GM21576 (cell line): ENCODE measurements around the gene STPG2.

ENCODE experiments used
- ATAC-seq: cut with Tn5 transposase; IDR thresholded peaks from one replicate; pipeline ENCODE4 v1.9.1; 2021; ENCODE audit warnings: mild to moderate bottlenecking, moderate library complexity; ENCODE audit not compliant: unreplicated experiment

The STPG2 gene

DNA sequence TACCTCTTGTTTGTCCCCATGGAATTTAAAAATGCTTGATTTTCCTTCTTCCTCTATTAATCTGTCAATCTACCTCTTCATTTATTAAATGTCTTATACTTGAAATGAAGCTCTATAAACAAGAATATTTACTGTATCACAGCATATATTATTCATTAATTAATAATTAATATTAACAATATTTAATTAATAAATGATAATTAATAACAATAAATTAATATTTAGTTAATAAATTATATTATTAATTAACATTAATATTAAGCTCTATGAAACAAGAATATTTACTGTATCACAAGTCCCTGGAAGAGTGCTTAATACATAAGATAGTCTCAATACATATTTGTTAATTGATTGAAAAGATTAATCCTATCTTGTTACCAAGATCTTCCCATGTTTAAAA lies 306.6 kb downstream of the STPG2 start:
- ATAC-seq, result no peak

DNA sequence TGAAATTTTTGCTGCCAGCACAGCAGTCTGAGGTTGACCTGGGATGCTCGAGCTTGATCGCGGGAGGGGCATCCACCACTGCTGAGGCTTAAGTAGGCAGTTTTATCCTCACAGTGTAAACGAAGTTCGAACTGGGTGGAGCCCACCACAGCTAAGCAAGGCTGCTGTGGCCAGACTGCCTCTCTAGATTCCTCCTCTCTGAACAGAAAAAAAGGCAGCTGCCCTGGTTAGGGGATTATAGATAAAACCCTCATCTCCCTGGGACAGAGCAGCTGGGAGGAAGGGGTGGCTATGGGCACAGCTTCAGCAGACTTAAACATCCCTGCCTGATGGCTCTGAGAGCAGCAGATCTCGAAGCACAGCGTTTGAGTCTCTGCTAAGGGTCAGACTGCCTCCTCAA lies 314.6 kb downstream of the STPG2 start:
- no peak for ATAC-seq

DNA sequence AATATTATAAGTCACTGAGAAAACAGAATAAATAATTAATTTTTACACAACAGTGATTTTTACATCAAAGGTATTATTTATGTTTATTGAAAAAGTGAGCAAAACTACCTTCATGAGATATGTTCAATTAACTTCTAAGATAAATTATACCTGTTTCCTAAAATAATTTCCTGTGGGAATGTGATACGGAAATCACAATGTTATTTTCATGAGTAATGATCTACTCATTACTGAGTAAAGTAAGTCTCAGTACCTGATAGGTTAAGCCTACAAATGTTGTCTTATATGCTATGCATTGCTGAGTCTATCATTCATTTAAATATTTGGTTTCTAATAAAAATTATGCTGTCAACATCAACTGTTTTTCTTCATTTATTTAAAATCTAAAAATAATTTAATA lies 324.0 kb downstream of the STPG2 start:
- no peak for ATAC-seq

DNA sequence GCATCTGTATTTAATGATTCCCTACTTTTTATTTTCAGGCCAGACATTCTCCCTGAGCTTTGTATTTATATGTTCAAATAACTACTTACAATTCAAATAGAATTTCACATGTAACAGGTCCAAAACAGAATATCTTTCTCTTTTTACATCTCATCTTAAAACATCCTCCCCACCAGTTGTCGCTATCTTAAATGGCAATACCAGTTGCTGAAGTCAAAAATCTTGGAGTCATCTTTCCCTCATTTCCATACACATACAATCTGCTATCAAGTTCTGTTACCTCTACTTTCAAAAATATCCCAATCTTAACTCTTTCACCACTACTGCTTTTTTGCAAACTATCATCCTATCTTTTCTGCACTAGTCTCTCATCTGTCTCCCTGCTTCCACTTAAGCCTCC lies 330.5 kb downstream of the STPG2 start:
- no peak for ATAC-seq

DNA sequence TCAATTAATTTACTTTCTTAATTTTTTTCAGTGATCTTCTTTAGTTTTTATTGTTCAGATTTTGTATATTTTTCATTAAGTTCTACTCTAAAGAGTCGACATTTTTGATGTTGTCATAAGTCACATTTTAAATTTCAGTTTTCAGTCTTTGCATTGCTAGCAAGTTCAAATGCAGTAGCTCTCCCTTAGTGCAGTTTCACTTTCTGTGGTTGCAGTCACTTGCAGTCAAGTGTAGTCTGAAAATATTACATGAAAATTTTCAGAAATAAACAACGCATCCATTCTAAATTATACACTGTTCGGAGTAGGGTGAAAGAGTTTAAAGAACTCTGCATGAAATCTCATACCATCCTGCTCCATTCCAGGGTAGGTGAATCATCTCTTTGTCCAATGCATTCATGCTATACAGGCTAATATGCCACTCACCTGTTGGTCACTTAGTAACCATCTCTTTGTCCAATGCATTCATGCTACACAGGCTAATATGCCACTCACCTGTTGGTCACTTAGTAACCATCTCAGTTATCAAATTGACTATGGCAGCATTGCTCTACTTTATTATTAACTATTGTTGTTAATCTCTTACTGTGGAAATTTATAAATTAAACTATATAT lies 356.9 kb downstream of the STPG2 start:
- ATAC-seq, result no peak

DNA sequence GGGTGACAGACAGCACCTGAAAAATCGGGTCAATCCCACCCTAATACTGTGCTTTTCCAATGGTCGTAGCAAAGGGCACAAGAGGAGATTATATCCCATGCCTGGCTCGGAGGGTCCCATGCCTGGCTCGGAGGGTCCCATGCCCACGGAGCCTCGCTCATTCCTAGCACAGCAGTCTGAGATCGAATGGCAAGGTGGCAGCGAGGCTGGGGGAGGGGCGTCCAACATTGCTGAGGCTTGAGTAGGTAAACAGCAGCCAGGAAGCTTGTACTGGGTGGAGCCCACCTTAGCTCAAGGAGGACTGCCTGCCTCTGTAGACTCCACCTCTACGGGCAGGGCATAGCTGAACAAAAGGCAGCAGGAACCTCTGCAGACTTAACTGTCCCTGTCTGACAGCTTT lies 365.1 kb downstream of the STPG2 start:
- ATAC-seq, result no peak

DNA sequence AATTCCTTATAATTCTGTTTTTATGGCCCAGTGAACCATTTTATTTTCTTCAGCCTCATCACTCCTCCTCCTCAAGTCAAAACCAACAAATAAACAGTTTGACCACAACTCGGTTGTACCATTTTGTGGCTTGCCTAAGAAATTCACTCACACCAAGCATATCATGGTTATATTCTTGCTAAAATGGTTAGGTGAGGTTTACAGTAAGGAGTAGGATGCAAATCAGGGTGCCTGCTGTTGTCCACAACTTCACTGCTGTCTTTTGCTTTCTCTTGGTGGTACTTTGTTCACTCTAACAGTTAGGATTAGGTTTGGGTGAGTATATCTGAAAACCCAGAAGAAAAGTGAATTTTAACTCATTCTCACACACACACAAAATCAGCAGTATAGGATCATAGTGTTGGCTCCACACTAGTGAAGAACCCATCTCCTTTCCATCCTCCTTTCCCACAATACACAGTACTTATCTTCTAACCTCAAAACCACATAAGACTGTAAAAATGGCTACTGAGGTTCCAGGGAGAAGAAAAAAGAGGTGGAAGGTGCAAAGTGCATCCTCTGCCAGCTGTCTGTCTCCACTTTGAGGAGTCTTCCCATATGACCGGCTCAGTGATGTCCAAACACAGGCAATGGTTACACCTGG lies 368.8 kb downstream of the STPG2 start:
- ATAC-seq, result no peak

DNA sequence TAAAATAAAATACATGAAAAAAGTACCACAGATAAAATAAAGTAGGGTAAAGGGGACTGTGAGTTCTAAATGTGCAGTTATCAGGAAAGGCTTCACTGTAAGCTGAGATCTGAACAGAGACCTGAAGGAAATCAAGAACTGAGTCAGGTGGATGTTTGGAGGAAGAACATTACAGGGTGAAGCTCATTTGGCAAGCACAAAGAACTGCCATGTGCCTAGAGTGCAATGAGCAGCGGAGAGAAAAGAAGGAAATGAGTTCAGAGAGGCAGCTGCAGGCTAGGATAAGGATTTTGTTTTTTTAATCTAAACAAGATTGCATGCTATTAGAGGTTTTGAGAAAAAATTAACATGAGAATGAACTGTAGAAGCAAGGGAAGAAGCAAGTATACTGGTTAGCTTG lies 373.1 kb downstream of the STPG2 start:
- ATAC-seq, result no peak

DNA sequence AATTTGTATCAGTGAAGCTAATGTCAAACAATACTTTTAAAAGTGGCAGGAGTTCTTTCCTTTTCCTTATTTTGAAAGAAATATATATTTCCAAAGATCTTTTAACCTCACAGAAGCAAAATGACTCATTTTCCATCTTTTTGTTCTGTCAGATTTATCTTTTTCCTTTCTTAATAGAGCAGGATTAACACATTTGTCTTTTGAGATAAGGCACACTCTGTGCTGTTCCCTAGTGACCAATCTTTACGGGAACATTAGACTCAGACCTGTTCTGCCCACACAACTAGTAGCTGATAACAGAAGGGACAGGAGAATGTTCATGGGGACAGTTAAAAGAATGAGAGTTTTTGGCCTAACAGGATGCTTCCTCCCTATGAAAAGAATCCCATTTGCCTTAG lies 381.2 kb downstream of the STPG2 start:
- no peak for ATAC-seq

DNA sequence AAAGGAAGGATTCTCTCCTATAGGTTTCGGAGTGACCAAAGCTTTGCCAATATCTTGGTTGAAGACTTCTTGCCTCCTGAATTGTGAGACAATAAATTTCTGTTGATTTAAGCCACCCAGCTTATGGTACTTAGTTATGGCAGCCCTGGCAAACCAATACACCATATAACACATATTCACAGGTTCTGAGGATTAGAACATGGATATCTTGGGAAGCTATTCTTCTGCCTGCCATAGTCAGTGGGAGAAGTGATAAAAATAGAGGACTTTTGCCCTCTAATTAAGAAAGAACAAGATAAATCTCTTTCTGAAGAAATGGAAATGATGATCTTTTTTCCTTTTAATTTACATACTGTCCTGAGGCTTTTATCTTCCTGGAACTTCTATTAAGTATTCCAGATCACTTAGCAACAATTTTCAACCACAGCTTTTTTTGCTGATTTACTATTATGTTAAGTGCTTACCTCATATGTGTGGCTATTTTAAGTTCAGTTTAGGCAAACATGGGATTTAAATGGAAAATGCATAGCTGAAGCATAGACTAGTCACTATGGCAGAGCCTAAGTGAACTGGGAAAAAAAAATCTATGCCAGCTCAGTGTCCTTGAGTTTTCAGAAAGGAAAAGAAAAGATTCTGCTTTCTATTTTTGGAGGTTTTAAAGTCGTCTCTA lies 381.7 kb downstream of the STPG2 start:
- ATAC-seq, result no peak

DNA sequence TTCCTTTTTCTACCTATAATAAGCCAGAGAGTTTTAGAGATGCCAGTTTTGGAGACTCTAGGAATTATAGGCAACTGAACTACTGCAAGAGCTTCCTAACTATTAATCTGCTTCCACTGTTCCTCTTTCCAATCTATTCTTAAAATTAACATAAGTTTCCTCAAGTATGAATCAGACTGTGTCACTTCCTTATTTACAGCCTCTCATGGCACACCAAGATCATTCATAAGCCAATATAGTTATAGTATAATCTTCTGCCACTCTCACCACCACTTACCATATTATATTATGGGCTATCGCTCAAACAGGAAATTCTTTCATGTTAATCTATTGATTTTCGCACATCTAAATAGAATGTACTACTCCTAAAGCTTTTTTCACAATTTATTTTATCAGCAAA lies 383.5 kb downstream of the STPG2 start:
- ATAC-seq, result no peak

DNA sequence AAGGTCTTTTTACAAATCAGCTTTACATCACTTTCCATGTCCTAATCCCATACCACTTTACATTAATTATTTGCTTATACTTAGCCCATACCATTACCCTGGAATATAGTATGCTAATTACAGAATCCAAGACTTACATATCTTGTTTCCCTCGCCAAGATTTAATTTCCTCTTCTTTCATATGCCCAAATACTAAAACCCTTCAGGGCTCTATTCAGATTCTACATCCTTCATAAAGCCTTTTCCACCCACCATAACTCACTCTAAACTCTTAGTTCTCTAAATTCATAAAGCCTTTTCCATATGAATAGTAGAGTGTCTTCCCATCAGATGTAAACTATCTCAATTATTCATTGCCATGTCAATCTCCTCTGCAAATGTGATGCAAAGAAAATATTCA lies 390.7 kb downstream of the STPG2 start:
- ATAC-seq, result no peak

DNA sequence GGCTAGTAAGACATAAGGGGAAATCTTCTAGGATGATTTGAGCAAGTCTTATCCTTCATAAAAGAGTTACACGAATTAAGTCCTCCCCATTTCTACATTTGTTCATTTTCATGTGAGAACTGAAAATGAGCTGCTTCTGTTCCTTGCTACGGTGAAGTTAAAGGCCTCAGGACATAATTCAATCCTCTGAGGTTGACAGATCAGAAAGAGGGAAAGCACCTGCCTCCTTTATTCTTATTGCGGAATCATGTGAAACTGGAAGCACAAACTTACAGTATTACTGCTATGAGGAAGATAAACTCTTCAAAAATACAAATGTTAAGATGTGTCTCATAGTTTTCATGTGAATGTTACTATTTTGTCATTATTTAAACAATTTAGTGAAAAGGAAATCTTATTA lies 395.3 kb downstream of the STPG2 start:
- no peak for ATAC-seq

DNA sequence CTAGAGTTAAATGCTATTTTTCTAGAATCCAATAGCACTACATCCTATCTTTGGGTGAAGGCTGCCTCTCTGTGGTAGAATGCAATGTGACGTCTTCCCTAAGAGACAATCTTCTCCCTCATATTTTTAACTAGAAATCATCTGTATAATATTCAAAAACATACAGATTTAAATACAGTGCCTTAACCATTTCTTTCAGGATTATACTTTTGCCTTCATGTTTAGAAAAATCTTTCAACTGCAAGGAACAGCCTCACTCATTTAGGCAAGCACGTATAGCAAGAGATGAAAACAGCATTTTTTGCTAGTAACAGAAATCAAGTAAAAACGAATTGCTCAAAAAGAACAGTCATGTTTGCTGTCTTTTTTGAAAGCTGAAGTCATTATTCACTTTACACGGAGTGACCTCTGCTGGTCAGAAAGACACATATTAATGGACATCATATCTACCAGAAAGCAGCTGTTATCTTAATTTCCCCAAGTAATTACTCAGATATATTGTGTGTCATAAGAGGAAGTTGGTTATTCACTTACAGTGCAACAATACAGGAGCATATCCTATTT lies 422.3 kb downstream of the STPG2 start:
- ATAC-seq, result no peak

DNA sequence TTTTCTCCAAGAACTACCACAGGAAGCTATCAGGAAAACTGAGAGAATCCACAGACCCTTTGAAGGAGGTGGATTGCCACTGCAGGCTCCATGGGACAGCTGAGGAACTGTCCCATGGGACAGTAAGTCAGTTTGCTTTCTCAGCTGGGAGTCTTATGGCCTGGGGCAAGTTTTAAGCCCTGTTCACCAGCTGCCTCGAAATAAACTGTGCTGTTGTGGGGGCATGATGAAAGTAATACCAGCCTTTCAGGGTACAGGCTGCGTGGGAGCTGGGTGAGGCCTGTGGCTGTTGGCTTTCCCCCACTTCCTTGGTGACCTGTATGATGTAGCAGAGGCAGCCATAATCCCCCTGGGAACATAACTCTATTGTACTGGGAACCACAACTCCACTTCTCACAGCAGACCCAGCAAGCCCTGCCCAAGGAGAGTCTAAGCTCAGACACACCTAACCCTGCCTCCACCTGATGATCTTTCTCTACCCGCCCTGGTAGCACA lies 452.1 kb downstream of the STPG2 start:
- ATAC-seq, result no peak

DNA sequence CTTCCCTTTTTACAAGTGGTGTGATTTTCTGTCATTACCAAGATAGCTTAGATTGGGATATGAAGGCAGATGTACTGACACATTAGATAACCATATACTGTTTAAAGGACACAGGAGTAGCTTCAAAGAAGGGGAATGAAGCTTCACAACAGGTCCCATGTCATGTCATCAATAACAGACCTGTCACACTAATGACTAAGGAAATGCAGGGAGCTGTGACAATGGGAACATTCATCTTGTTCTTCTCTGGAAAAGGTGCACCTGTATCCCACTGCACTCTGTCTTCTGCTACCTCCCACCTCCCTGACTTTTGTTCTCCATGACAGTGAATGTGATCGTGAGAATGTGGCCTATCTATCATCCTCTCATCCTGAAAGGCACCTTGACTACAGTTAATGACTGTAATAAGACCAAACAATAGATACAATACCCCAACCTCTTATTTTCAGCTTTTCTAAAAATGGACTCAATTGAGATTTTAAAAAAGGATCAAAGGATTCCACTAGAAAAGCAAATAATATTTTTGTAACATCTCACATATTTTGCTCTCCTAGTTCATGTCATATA lies 472.5 kb downstream of the STPG2 start:
- ATAC-seq, result no peak

DNA sequence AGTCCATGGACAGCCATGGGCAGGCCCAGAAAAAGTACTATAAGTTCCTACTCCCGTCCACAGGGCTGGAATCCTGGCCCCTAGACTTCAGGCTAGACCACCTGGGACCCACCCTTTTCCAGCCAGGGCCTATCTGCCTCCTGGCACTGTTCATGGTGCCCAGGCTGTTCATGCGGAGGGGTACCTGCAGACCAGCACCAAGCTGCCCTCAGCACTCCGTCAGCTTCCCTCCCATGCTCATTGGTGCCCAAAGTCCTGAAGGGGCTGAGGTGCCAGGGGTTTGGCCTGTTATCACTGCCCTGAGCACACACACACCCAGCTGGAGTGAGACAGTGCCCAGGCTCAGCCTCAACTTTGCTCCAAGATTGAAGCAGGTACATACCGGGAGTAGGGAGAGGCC lies 477.7 kb downstream of the STPG2 start:
- ATAC-seq, result no peak

DNA sequence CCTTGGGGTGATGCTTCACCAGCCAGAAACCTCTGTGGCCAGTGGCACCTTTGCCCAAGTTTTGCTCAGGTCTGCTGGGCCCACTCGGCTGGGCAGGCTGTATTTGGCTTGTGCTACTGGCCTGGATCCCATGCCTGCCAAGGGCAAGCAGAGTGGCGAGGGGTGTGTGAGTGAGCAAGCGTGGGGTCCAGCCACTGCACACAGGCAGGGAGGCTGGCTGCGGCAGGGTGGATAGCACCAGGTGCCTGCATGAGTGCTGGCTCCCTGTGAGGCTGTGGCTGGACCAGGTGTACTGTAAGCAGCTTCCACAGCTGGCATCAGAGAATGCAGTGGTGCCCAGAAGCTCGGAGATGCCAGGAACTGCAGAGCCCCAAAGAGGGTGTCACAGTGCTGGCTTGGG lies 478.5 kb downstream of the STPG2 start:
- ATAC-seq, result no peak

DNA sequence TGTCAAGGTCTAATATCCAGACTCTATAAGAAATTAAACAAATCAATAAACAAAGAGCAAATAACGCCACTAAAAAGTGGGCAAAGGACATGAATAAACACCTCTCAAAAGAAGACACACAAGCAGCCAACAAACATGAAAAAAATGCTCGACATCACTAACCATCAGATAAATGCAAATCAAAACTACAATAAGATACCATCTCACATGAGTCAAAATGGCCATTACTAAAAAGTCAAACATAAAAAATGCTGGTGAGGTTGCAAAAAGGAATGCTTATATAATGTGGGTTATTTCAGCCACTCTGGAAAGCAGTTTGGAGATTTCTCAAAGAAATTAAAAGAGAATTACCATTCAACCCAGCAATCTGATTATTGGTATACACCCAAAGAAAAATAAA lies 481.1 kb downstream of the STPG2 start:
- ATAC-seq, result no peak

DNA sequence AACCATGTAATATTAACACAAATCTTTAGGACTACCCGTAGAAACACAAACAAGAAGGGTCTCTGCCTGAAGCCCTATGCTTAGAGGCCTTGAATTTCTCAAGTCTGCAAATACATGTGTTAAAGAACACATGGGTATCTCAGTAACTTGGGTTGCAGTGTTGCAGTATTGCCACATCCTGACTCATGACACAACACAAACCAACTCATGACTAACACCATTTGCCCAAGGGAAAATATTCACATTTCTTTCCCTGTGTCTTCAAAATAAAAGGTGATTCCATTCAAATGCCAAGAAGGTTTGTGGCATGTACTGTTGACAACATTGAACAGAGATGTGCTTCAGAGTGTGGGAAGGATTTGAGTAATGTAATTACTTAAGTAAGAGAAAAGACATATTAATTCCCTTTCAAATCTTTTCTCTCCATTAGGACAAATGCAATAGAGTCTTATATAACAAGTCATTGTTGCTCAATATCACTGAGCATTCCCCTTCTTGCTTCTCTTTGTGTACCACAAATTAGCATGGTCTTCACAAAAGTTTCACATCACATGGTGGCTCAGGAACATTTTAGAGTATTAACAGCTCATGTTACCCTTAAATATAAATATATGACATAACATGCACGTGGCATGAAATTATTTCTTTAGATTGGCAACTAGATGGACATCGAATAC lies 487.1 kb downstream of the STPG2 start:
- ATAC-seq, result no peak

DNA sequence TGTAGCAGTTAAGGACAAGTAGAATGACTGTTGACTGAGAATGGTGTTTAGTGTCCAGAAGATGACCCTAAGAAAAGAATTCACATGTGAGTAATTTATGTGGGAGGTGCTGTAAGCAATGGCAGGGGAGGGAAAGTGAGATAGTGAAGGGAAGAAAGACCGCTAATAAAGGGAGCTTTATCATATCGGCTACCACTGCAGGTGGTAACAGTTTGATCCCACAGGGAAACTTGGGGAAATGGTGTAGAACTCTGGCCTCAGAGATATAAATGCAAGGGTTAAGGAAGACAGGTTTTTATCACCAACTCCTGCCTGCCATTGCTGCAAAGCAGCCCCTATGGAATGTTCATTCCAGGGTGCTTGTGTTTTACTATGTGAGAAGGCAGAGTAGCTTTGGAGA lies 489.6 kb downstream of the STPG2 start:
- no peak for ATAC-seq
